Measurements from ENCODE around the gene FCER1G. TPM values are rescaled to one million over a fixed set of nuclear protein-coding genes. Genes with fewer than 3 reads are reported as not detected.
"Not testable (repeated sequence)": the region's sequence is repeated elsewhere in the genome, so short reads cannot be mapped to it uniquely, and the experiment has no call there.

FCER1G gene
- total RNA-seq, 4 donors from 2014 or later, result 16.3 to 70.9 (median 22.3) TPM

DNA sequence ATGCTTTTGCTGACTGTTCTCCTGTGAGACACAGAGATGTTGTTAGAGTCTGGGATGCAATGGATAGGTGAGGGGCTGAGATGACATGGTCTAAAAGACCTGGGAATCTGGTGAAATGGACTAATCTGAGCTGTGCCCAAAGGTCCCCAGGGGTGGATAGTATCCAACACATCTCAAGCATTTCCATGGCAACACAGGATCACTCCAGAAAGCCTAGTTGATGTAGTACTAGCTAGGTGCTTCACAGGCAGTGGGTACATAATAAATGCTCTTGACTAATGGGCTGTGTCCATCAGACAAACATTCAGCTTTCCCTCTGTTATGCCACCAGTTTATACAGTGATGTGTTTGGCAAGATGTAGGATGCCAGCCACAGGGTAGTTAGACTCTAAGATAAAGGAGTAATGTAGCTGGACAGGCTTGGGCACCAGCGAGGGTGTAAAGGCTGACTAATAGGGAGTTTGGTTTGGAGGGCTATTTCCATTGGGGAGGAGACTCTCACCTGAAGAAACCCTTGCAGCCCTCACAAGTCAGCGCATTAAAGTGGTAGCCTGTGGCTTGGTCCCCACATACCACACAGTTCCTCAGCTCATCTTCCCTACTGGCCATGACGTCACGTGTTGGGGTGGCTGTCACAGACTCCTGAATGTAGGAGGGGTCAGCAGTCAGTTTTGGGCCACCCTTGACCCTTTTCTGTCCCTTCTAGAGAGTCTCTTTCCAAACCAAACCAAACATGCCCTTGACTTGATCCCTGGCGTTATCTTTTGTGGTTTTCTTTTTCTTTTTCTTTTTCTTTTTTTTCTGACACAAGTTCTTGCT is 21.1 kb downstream of the FCER1G start:
- TF ChIP-seq, protein P1, sequence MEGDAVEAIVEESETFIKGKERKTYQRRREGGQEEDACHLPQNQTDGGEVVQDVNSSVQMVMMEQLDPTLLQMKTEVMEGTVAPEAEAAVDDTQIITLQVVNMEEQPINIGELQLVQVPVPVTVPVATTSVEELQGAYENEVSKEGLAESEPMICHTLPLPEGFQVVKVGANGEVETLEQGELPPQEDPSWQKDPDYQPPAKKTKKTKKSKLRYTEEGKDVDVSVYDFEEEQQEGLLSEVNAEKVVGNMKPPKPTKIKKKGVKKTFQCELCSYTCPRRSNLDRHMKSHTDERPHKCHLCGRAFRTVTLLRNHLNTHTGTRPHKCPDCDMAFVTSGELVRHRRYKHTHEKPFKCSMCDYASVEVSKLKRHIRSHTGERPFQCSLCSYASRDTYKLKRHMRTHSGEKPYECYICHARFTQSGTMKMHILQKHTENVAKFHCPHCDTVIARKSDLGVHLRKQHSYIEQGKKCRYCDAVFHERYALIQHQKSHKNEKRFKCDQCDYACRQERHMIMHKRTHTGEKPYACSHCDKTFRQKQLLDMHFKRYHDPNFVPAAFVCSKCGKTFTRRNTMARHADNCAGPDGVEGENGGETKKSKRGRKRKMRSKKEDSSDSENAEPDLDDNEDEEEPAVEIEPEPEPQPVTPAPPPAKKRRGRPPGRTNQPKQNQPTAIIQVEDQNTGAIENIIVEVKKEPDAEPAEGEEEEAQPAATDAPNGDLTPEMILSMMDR (IDR thresholded peaks at IDR 0.05), result no peak
- no peak for TF ChIP-seq POLR2A (IDR thresholded peaks at IDR 0.05)

DNA sequence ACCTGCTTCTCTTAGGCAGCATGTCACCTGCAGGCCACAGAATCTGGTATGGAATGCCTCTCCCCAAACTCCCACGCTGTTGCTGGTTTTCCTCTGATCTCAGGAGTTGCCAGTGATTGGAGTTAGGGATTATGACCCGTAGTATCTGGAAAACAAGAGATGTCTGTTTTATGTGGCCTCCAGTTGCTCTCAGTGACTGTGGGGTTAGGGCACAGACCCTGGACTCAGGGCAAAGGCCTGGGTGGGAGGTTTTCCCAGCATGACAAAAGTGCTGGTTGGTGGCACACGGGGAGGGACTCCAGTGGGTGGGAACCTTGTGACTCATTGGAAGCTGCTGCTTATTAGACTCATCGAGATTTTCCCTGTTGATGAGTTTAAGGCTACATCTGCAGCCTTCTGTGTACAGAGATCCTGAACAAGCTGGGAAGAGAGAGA is 23.0 kb downstream of the FCER1G start, which contains the start of gene NR1I3:
Gene NR1I3, minus strand, starts transcription at position 165 of the 435 bp plus-strand sequence. CDS start 1,638 bp downstream, outside the sequence.
- no peak for TF ChIP-seq POLR2A (IDR thresholded peaks at IDR 0.05)
- TF ChIP-seq, protein P1 (IDR thresholded peaks at IDR 0.05), result no peak
- H3K27ac ChIP-seq, result no peak within 1 kb of the TSS
- H3K36me3 ChIP-seq, result no peaks in the 10 kb centered on the region
- H3K27me3 ChIP-seq, result no peaks in the 10 kb centered on the region
- whole genome bisulfite sequencing, 2 donors, result 70 to 72% methylated on average over 4 of the region's 4 CpGs
- H3K4me3 ChIP-seq (replicated peaks in 1 of 3), result no peak within 1 kb of the TSS
- intact Hi-C loops (cut with DNase I), result no loop called here
- DNase-seq, result no peak
- H3K4me1 ChIP-seq, result no peaks in the 10 kb centered on the region
- no peaks in the 10 kb centered on the region for H3K9me3 ChIP-seq

More for the DNA sequence above, 21.1 kb downstream of the FCER1G start:
- no peak overlapping the region for H3K4me3 ChIP-seq (replicated peaks in 1 of 3)
- H3K4me1 ChIP-seq, result no peaks in the 10 kb centered on the region
- no peaks in the 10 kb centered on the region for H3K9me3 ChIP-seq
- H3K27ac ChIP-seq, result no peak overlapping the region
- H3K36me3 ChIP-seq, result no peaks in the 10 kb centered on the region
- intact Hi-C loops (cut with DNase I), result no loop called here
- DNase-seq, result no peak
- 83 to 86% methylated on average over 5 of the region's 5 CpGs for WGBS, 2 donors
- H3K27me3 ChIP-seq, result no peaks in the 10 kb centered on the region

DNA sequence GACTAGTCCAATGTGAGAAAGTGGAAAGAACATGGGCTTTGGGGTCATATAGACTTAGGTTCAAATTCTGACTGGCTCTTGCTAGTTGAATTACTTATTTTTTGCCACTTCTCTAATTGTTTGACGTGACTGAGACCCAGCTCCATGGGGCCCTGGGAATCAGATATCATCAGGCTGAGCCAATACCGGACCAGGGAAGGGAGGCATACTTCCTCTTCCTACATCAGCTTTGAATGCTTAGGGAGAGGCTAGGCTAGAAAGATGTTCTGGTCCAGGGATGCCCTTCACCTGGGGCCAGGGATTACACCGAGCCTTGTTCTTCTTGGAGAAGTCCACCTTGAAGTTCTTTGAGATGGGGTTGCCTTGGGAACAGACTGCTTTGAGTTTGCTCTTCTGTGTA is 26.6 kb downstream of the FCER1G start:
- no peak for TF ChIP-seq POLR2A (IDR thresholded peaks at IDR 0.05)
- H3K4me3 ChIP-seq (replicated peaks in 1 of 3), result no peak overlapping the region
- no peak overlapping the region for H3K27ac ChIP-seq
- WGBS, 2 donors, result 79 to 82% methylated on average over 3 of the region's 3 CpGs
- DNase-seq, result no peak
- no peaks in the 10 kb centered on the region for H3K4me1 ChIP-seq
- no peaks in the 10 kb centered on the region for H3K9me3 ChIP-seq
- no peaks in the 10 kb centered on the region for H3K27me3 ChIP-seq
- intact Hi-C loops (cut with DNase I), result no loop called here
- H3K36me3 ChIP-seq, result no peaks in the 10 kb centered on the region

DNA sequence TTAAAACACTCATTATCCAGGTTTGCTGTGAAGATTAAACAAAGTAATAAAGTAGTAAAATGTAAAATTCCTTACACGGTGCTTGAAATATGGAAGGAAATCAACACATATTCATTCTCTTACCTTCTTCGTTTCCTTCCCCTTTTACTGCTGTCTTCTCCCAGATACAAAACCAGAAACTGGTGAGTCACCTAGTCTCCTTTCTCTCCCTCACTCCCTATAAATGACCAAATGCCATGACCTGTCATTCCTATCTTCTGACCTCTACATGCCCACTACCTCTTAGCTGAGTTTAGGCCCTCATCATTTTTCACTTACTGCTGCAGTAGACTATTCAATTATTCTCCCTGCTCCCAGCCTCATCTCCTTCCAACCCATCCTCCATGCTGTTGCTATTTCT is 27.2 kb downstream of the FCER1G start:
- Histone ChIP-seq H3K4me1 (no peaks in the 10 kb centered on the region), H3K36me3 (no peaks in the 10 kb centered on the region), H3K4me3 (replicated peaks in 1 of 3) (no peak overlapping the region), H3K27ac (no peak overlapping the region), H3K9me3 (no peaks in the 10 kb centered on the region), H3K27me3 (no peaks in the 10 kb centered on the region)
- WGBS, 2 donors, result 75 to 85% methylated on average over 2 of the region's 2 CpGs
- intact Hi-C loops (cut with DNase I), result no loop called here
- no peak for DNase-seq
- TF ChIP-seq POLR2A (IDR thresholded peaks at IDR 0.05), result no peak
- TF ChIP-seq, protein P1 (IDR thresholded peaks at IDR 0.05), result no peak

DNA sequence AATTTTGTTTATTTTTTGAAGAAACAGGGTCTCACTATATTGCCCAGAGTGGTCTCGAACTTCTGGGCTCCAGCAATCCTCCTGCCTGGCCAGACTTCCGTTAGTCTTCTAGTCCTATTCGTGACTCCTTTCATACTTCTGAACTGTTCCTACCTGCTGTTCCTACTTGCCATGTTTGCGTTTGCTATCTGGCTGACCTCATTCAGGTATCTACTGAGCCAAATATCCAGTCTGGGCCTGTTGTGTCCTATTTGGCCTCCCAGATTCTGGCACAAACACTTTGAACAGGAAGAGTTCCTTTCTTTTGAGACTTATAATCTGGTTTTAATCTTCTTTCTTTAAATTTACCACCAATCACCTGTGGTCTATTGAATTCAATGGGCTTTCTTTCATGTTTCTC is 29.8 kb downstream of the FCER1G start:
- DNase-seq, result no peak
- H3K9me3 ChIP-seq, result no peaks in the 10 kb centered on the region
- intact Hi-C loops (cut with DNase I), result no loop called here
- H3K27me3 ChIP-seq, result no peaks in the 10 kb centered on the region
- no peak overlapping the region for H3K27ac ChIP-seq
- H3K36me3 ChIP-seq, result no peaks in the 10 kb centered on the region
- TF ChIP-seq POLR2A (IDR thresholded peaks at IDR 0.05), result no peak
- TF ChIP-seq, protein P1 (IDR thresholded peaks at IDR 0.05), result no peak
- 79 to 93% methylated on average over 4 of the region's 4 CpGs for WGBS, 2 donors
- H3K4me3 ChIP-seq (replicated peaks in 1 of 3), result no peak overlapping the region
- no peaks in the 10 kb centered on the region for H3K4me1 ChIP-seq

DNA sequence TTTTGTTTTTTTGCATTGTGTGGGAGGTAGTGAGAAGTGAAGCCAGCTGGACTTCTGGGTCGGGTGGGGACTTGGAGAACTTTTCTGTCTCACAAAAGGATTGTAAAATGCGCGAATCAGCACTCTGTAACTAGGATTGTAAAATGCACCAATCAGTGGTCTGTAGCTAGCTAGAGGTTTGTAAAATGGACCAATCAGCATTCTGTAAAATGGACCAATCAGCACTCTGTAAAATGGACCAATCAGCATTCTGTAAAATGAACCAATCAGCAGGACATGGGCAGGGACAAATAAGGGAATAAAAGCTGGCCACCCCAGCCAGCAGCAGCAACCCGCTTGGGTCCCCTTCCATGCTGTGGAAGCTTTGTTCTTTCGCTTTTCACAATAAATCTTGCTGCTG is 35.0 kb downstream of the FCER1G start:
- 69 to 70% methylated on average over 5 of the region's 5 CpGs for WGBS, 2 donors
- intact Hi-C loops (cut with DNase I), result not testable (repeated sequence)

More for the DNA sequence above, 35.0 kb downstream of the FCER1G start:
- H3K4me1 ChIP-seq; H3K9me3 ChIP-seq; H3K27ac ChIP-seq; H3K4me3 ChIP-seq (replicated peaks in 1 of 3); H3K36me3 ChIP-seq; H3K27me3 ChIP-seq; DNase-seq: not testable (repeated sequence)
